GM21619 (cell line): ENCODE data around the gene CCDC68.
"Not testable (repeated sequence)": the region's sequence is repeated elsewhere in the genome, so short reads cannot be mapped to it uniquely, and the experiment has no call there.

Experiments used
- ATAC-seq: cut with Tn5 transposase; IDR thresholded peaks from one replicate; pipeline ENCODE4 v1.9.1; 2021; ENCODE audit not compliant: unreplicated experiment

The CCDC68 gene

DNA sequence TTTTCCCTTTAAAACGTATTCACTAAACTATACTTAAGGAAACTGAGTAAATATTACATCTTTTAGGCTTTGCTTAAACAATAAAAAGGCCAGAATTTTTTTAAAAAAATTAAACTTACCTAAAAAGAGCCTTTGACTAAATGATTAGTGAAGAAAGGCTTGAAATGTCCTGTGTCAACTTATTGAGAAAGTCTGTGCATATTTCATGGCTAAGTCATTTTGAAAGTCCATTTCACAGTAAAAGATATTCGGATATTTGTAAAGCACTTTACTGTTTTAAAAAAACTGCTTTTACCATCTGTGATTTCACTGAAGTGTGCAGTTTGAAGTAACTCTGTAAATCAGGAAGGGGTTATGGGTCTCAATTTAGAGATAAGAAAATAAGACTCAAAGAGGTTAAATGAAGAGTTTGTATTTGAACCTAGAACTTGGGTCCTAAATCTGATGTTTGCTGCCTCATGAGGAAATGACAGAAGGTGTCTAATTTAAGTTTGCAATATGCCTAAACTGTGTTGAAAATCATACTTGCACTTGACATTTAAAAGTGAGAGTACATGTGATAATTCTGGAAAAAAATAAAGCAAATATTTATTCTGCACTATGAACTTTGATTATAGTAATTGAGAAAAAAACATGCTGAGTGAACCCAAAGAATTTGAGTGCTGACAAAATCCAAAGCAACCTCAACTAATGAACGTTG is 80.5 kb downstream of the CCDC68 start:
- ATAC-seq, result no peak

DNA sequence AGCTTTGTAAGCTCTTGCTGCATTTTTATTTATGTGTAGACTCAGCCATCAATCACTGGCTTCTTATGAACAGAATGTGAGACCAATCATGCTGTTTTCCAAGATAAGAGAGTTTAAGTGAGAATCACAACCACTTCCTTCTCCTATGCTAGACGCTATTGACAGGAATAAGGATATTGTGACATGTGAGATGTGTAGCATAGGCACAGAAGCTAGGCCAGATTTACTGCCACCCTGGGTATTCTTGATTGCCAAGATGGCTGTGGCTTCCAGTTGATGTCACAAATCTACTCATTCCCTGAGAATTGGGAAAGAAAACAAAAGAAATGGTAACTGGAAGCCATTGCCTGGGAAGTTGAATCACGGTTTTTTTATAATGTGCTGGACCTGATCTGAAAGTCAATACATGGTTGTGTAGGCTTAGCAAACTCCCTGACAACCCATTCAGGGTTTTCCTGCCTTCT is 81.1 kb downstream of the CCDC68 start:
- ATAC-seq, result no peak

DNA sequence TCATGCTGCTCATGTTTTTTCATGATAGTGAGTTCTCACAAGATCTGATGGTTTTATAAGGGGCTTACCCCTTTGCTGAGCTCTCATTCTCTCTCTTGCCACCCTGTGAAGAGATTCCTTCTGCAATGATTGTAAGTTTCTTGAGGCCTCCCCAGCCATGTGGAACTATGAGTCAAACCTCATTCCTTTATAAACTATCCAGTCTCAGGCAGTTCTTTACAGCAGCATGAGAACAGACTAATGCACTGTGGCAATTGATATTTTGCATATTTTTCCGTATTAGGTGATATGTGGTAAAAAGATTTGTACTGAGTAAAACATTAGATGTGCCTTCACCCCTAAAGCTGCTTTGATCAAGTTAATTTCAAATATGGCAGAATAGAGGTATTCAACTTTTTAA is 82.2 kb downstream of the CCDC68 start:
- no peak for ATAC-seq

DNA sequence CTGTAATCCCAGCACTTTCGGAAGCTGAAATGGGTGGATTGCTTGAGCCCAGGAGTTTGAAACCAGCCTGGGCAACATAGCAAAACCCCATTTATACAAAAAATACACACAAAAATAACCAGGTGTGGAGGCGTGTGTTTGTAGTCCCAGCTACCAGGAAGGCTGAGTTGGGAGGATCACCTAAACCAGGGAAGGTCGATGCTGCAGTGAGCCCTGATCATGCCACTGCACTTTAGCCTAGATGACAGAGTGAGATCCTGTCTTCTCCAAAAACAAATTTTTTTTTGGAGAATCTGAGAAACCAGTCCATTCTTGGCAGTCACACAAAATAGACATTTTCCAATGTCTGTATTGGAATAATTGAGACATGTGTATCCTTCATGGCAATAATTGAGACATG is 84.2 kb downstream of the CCDC68 start:
- ATAC-seq, result no peak

DNA sequence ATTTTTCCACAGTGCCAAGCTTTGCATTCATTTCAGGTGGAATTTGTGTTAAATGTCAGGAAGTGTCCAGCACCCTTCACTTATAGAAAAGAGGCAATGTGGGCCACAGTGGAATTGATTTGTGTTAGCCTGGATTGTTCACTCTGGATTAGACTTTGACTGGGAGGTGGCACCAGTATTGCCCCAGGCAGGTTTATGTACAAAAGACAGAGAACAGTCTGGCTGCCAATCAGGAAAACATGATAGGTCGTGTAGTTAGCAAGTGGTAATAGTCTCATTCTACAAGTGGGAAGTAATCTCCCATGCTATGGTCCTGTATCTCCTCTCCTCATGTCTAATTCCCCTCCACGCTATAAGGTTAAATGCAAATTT is 85.4 kb downstream of the CCDC68 start:
- no peak for ATAC-seq

DNA sequence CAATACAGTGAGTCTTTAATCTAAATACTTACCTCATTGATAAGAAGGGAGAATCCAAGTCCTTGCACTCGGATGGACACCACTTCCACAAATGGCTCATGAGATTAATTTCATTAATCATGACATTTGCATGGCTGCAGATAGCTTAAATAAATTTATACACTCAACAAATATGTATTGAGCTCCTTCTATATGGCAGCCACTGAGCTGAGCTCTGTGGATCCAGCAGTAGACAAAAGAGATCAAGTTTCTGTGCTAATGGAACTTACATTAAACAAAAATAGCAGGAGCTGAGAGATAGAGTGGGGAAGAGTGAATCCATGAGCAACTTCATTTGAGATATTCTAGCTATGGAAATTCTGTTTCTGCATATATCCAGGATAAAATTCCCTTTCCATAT is 86.6 kb downstream of the CCDC68 start:
- ATAC-seq, result no peak

DNA sequence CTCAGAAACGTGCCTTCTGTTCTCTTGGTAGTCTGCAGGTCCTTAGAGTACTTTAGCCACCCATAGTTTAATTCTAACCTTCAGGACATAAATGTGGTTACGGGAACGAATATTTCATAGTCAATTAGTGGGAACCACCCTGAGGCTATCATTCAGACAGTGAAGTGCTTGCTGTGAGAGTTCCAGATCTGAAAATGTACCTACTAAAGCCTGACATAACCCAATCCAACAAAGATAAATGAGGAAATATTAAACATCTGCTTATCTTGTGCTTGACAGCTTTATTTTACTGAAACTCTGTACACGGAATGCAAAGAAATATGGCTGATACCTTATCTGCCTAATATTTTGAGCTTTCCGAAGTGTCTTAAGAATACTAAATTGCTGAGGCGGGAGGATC is 88.0 kb downstream of the CCDC68 start:
- ATAC-seq, result no peak

DNA sequence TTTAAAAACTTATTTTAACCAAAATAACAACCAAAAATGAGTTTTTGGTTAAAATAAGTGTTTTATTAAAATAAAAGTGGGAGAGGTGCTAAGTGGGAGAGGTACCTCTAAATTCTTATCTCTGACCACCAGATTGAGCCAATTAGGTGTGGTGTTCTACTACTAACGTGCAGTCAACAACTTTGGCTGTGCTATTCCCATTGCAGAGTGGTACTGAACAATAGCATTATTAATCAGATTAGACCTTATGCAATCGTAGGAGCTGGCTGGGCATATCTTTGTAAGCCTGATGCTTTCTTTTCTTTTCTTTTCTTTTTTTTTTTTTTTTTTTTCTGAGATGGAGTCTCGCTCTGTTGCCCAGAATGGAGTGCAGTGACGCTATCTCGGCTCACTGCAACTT is 92.1 kb downstream of the CCDC68 start:
- ATAC-seq, result no peak

DNA sequence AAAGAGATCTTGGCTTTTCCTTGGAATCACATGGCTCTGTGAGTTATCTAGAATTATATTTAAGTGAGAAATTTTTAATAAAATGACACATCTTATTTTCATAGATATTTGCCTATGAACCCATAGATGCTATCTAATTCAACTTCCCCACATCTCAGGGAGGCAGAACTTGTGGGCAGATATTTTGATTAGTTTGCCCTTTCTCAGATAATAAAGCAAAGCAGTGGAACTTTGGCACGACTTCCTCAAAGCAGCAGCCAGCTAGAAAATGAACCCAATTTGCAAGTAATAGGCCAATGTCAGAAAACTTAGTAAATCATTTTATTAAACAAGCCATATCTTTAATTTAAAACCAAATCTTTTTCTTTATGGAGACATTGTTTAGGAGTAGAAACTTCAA is 98.3 kb downstream of the CCDC68 start:
- ATAC-seq, result no peak

DNA sequence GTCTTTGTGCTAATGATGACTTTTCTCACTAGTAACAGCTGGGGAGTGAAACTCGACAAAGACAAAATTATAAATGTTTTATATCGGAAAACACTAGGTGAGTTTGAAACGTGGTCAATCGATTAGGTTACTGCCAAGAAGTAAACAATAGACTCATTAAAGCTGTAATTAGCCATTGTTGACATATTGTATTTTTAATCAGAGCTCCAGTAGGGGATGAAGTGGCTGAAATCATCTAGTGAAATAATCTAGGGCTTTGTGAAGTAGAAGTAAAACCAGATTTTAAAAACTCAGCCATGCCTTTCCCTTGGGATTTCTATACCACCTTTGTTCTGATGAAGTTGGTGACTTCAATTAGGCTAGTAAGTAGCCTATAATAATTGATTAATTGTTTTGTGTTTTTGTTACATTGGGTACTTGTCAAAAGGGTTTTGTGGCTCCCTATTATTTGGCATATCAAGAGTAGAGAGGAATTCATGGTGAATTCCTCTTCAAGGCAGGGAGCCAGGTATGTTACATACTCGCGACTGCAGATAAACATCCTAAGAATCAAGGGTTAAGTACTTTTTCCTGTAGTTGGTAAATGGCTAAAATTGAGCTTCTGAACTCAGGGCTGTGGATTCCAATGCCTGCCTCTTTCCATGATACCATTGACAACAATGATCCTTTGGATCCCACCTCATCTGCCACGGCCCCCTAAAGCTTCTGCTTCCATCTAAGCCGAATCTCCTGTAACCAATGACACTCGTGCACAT is 99.4 kb downstream of the CCDC68 start:
- no peak for ATAC-seq

DNA sequence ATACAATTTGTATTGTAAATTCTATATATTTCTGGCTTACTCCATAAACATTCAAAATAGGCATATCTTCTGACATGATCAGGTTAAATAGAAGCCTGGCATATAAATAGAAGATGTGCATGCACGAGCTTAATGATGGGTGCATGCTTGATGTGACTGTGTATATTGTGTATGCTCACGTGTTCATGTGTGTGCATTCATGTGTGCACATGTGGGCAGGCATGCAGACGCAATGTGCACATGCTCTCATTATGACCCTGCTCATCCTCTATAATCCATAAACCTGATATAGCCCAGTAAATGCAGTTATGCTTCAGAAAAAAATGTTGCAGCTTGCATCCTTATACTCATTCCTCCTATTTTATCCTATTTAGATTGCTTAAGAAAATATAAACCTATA is 101.8 kb downstream of the CCDC68 start:
- no peak for ATAC-seq

DNA sequence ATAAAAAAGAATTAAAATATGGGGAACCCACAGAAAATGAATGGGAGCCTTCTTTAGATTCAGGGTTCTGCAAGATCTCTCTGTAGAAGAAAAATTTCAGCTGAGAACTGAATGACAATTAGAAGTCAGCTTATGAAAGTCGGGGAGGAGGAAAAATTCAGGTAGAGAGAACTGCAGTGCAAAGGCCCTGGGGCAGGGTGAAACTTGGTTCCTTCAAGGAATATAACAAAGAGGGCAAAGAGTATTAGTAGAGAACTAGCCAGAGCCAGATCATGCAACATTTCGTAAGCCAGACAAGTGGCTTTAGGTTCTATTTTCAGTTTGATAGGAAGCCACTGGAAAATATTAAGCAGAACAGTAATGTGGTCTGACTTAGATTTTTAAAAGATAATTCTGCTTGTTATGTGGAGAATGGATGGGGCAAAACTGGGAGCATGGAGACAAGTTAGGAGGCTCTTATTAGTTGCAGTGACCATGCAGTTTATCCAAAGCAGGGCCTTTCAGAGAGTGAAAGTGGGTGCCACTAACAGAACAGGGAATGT is 103.1 kb downstream of the CCDC68 start:
- no peak for ATAC-seq

DNA sequence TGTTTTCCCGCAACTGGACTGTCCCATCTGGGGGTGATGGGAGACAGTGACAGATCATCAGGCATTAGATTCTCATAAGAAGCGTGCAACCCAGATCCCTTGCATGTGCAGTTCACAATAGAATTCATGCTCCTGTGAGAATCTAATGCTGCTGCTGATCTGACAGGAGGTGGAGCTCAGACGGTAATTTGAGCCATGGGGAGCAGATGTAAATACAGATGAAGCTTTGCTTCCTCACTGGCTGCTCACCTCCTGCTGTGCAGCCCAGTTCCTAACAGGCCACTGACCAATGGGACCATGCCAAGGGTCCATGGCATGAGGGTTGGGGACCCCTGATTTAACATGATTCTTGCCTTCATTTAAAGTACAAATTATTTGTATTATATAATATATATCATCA is 104.2 kb downstream of the CCDC68 start:
- ATAC-seq, result not testable (repeated sequence)

DNA sequence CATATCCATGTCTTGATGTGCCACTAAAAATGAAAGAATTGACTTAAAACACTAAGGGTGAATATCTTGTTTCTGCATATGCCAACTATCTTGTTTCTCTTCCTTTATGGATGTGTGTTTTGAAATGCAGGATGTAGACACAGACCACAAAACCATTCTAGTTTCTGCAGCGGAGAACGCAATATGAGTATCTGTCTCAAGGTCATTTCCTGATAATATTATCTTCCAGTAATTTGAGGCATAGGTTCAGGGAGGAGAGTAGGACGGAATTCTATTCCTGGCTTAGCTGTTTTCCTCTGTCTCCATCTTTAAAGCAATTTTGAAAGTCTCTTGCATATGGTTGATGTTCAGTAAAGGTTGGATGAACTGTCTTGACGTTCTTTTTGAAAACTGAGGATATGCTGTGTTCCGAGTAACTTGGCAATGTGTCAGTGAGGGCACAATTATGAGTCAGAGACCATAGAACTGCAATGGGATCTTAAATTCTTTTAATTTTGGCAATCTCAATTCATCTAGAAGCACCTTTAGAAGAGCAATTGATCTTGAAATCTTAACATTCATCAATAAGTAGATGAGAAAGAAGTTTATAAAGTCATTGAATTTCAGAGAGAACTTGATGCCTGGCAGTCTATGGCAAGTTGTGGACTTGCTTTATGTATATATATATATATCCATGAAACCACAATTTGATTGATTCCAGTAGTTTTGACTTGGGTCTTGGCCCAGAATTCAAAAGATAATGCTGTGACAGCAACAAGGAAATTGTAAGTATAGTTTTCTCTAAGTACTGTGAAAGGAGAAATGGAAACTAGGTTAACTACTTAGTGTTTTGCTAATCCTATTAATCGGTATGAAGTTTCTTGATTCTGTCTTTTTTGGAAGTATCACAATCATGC is 106.2 kb downstream of the CCDC68 start:
- no peak for ATAC-seq
